ENCODE results near the gene KCNAB1.

Gene KCNAB1

DNA sequence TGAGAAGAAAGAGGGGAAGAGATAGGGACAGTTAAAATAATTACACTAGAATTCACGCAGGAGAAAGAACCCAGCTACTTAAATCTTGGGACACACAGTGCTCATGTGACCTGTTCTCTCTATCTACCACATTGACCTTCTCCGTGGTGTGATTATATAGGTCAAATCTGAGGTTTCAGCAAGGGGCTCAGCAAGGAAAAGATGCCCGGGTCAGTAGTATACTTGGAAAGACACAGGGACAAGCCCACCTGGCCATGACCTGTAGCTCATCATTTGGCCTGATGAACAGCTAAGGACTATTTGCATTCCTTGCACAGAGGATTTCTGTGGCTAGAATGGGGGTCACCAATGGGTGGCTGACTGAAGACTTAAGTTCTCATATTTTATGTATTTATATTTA lies 362.6 kb downstream of the KCNAB1 start:
- DNase-seq (ENCODE audit: low read depth): no peak
- TF ChIP-seq, protein P1, sequence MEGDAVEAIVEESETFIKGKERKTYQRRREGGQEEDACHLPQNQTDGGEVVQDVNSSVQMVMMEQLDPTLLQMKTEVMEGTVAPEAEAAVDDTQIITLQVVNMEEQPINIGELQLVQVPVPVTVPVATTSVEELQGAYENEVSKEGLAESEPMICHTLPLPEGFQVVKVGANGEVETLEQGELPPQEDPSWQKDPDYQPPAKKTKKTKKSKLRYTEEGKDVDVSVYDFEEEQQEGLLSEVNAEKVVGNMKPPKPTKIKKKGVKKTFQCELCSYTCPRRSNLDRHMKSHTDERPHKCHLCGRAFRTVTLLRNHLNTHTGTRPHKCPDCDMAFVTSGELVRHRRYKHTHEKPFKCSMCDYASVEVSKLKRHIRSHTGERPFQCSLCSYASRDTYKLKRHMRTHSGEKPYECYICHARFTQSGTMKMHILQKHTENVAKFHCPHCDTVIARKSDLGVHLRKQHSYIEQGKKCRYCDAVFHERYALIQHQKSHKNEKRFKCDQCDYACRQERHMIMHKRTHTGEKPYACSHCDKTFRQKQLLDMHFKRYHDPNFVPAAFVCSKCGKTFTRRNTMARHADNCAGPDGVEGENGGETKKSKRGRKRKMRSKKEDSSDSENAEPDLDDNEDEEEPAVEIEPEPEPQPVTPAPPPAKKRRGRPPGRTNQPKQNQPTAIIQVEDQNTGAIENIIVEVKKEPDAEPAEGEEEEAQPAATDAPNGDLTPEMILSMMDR (IDR thresholded peaks at IDR 0.05; ENCODE audit: low read length, missing control alignments): no peak
- no peak overlapping the region for H3K4me3 ChIP-seq (replicated peaks; ENCODE audit: low read depth, low read length)

DNA sequence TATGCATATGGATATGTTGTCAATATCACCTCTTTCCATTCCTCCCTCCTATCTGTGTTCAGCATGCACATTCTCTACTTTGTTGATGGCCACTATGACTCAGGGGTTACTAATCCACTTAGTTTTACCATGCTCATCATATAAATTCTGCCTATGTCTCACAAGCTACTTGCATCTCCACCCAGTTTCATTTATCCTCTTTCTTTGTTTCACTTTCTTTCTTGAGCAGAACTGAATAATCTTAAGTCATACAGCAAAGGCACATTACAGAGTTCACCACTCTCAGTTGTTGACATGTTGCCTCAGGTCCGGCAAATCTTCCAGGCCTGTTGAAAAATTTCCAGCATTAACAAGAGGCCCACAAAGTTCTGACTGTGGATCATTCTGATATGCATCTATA lies 363.0 kb downstream of the KCNAB1 start:
- H3K4me3 ChIP-seq (replicated peaks; ENCODE audit: low read depth, low read length): no peak overlapping the region
- TF ChIP-seq, protein P1 (IDR thresholded peaks at IDR 0.05; ENCODE audit: low read length, missing control alignments): no peak
- DNase-seq (ENCODE audit: low read depth): peak; percentile 71

DNA sequence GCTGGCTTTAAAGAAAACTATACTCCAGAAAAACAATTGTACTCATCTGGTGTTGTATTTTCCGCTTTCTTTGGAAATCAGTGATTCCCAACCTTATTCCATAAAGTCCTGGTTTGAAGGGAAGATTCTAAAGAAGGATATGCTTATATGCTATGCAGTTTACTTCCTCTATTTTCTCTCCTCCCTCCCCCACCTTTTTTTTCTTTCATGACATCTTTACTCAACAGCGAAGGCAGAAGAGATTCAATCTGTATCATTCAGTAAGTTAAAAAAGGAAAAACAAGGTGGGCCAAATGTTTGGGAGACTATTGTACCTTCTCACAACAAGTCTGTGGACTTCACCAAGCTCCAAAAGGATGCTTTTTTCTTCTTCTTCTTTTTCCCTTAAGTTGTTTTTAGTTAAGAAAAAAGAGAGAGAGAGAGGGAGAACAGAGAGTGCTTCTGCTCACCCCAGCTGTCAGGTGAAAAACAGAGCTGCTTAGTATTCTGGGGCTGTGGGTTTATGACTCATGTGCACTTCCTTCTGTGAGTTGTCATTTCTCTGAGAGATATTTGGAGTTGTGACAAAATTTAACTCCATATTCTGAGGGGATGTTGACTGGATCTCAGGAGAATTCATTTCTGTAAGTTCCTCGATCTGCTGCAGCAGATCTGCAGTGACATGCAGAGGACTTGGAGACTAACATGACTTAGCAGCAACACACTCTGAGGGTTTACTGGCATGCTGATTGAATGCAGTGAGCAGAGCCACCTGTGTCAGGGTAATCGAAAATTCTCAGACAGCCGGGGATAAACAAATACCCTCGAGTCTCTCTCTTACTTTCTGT lies 363.8 kb downstream of the KCNAB1 start:
- TF ChIP-seq, protein P1 (IDR thresholded peaks at IDR 0.05; ENCODE audit: low read length, missing control alignments): no peak
- H3K4me3 ChIP-seq (replicated peaks; ENCODE audit: low read depth, low read length): peak overlapping the region; percentile 24
- DNase-seq (ENCODE audit: low read depth): peak; percentile 75

DNA sequence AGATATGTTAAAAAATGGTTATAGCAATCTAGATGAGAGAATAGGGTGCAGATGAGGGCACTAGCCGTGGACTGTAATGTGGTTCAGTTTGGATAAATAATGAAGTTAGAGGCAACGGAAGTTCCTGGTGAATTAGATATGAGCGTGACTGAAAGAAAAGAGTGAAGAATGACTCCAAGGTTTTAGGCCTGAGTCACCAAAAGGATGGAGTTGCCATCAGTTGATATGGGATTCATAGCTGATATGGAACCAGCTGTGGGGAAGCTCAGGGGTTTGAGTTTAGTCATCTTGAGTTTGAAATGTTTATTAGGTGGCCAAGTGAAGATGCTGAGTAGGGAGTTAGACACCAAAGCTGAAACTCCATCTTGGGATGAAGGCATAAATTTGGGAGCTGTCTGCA lies 368.4 kb downstream of the KCNAB1 start:
- TF ChIP-seq, protein P1 (IDR thresholded peaks at IDR 0.05; ENCODE audit: low read length, missing control alignments): no peak
- no peak overlapping the region for H3K4me3 ChIP-seq (replicated peaks; ENCODE audit: low read depth, low read length)
- peak; percentile 31 for DNase-seq (ENCODE audit: low read depth)

DNA sequence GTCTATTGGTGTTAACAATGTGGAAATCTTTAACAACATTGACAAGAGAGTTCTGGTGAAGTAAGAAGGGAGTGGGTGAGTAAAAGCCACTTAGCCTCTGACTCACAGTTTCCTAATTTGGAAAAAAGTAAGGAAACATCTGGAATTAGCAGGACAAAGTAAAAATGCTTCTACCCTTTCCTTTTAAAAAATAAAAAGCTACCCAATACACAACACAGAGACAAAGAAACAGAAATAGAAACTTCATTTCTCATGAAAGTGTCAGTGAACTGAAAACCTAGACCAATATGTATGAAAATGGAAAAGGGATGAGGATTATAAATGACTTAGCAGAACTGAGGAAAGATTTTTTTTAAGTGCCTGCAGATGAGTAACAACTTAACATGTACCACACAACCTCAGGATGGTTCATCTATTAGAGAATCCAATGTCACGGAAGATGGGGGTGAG lies 369.1 kb downstream of the KCNAB1 start:
- DNase-seq (ENCODE audit: low read depth): peak; percentile 46
- TF ChIP-seq, protein P1 (IDR thresholded peaks at IDR 0.05; ENCODE audit: low read length, missing control alignments): no peak
- no peak overlapping the region for H3K4me3 ChIP-seq (replicated peaks; ENCODE audit: low read depth, low read length)

GRCh38 chr3:156491192-156491591 lies 370.8 kb downstream of the KCNAB1 start:
- H3K4me3 ChIP-seq (replicated peaks; ENCODE audit: low read depth, low read length): no peak overlapping the region
- DNase-seq (ENCODE audit: low read depth): no peak
- TF ChIP-seq, protein P1 (IDR thresholded peaks at IDR 0.05; ENCODE audit: low read length, missing control alignments): no peak
